HG03354 (cell line): ENCODE data around the gene MET.
A peak's percentile ranks its signal among the peaks of the same experiment; 100 is the strongest.

ENCODE experiments used
- ATAC-seq: cut with Tn5 transposase; IDR thresholded peaks from one replicate; pipeline ENCODE4 v1.9.1; 2021; ENCODE audit warnings: mild to moderate bottlenecking; ENCODE audit not compliant: unreplicated experiment, poor library complexity, severe bottlenecking

The MET gene

GRCh38 chr7:116661865-116662264, 10.1 kb upstream of the MET start:
- ATAC-seq, result no peak

- no peak for ATAC-seq
These were observed 8.3 kb upstream of the MET start for GRCh38 chr7:116663744-116664143.

DNA sequence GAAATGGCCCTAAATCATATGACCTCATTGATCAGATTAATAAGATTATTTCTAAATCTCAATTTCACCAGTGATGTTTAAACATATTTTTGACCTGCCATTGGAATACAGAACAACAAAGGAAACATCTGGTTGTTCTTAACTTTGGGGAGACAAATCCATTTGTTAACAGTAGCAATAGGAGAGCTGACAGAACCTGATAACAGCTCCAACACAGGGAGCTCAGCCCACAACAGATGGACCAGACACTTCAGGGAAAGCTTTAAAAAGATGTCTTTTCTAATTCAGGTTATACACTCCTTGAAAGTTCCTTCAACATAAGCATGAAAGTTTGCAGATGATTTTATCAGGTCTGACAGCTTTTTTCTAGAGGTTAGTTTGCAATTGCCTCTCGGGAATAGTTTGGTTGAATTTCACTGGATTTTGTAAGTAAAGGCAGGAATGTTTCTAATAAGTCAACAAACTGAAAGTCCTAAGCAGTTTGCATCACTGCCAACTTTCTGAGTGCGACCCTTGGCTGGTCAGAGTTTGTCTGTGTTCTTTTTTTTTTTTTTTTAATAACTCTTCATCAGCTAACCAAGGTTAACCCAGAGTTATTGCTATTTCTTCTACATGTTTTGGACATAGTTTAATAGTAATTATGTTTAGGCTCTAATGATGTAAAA, 6.5 kb upstream of the MET start:
- no peak for ATAC-seq

- ATAC-seq, result no peak
These were observed 2.2 kb upstream of the MET start for GRCh38 chr7:116669769-116670168.

- ATAC-seq, result no peak
These were observed 1.5 kb upstream of the MET start for GRCh38 chr7:116670409-116671015.

- ATAC-seq, result no peak
These were observed 885 bp upstream of the MET start for GRCh38 chr7:116671111-116671510.

GRCh38 chr7:116672596-116673456, 830 bp downstream of the MET start:
- no peak for ATAC-seq

- no peak for ATAC-seq
These were observed 1.5 kb downstream of the MET start for GRCh38 chr7:116673457-116673865.

GRCh38 chr7:116674508-116675173, 2.6 kb downstream of the MET start:
- ATAC-seq, result no peak

GRCh38 chr7:116675812-116676355, 3.9 kb downstream of the MET start:
- no peak for ATAC-seq

- ATAC-seq, result no peak
These were observed 6.8 kb downstream of the MET start for GRCh38 chr7:116678780-116679179.

GRCh38 chr7:116679500-116679899, 7.5 kb downstream of the MET start:
- peak; percentile 50 for ATAC-seq

GRCh38 chr7:116683786-116684185, 11.8 kb downstream of the MET start:
- peak; percentile 100 for ATAC-seq

- ATAC-seq, result no peak
These were observed 14.0 kb downstream of the MET start for GRCh38 chr7:116686033-116686432.

GRCh38 chr7:116686812-116687419, 14.9 kb downstream of the MET start:
- ATAC-seq, result no peak

DNA sequence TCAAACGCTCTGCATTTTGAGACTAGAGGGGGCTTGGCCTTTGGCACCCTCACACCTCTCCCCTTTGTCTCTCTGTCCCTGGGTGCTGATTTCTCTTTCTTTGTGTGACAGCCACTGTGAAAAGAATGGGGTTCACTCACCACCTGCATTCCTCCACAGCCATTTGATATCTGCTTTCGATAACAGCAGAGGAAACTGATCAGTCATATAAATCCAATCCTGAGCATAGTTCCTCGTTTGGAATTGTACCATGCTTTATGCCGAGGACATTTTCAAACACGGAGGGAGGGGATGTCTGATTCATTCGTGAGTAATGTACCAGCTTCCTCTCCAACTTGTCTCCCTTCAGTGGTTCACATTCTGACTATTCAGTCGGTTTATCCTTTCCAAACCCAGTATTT, 15.8 kb downstream of the MET start:
- ATAC-seq, result no peak

GRCh38 chr7:116689790-116690259, 17.8 kb downstream of the MET start:
- ATAC-seq, result no peak

DNA sequence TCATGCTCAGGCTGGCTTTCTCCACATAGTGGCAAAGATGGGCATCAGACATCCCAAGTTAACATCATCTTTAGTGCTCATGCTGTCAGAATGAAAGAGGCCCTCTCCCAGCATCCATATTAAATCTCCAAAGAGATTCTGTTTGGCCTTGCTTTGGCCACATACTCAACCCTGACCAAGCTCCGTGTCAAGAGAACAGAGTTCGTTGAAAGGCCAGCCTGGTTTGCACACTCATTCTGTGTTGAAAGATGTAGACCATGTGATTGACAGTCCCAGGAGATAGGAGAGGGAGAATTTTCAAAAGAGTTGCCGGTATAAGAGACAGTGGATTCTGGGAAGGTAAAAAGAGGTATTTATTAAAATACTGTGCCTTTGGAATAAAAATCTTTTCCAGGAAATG, 19.7 kb downstream of the MET start:
- no peak for ATAC-seq
